Limb (tissue), 2 donors: ENCODE results near the gene ADAMTS20.
"Not testable (repeated sequence)": the region's sequence is repeated elsewhere in the genome, so short reads cannot be mapped to it uniquely, and the experiment has no call there.

ENCODE experiments used
- DNase-seq, 2 donors: peaks; one replicate each; pipeline ENCODE4 v3.0.0-alpha.2; 2016; ENCODE audit errors: extremely low spot score in 2 of 2

The ADAMTS20 gene

GRCh38 chr12:43551971-43552559 lies at the start of gene ADAMTS20:
TSS of gene ADAMTS20 (minus strand) at chr12:43552203. CDS start at chr12:43551921, 282 bp downstream.
- DNase-seq, result peak; percentile 44 to 84

GRCh38 chr12:43599708-43600107 lies 47.7 kb upstream of the ADAMTS20 start:
- DNase-seq, result no peak

- no peak for DNase-seq
These were observed 47.1 kb upstream of the ADAMTS20 start for GRCh38 chr12:43599066-43599465.

GRCh38 chr12:43590307-43590706 lies 38.3 kb upstream of the ADAMTS20 start:
- DNase-seq, result no peak

- DNase-seq, result no peak
These were observed 34.7 kb upstream of the ADAMTS20 start for GRCh38 chr12:43586646-43587245.

- no peak for DNase-seq
These were observed 33.7 kb upstream of the ADAMTS20 start for GRCh38 chr12:43585676-43586075.

GRCh38 chr12:43580601-43581000 lies 28.6 kb upstream of the ADAMTS20 start:
- no peak for DNase-seq

GRCh38 chr12:43579206-43579605 lies 27.2 kb upstream of the ADAMTS20 start:
- peak in 1 of 2 donors; percentile 27 for DNase-seq

- DNase-seq, result no peak
These were observed 26.8 kb upstream of the ADAMTS20 start for GRCh38 chr12:43578782-43579181.

- DNase-seq, result no peak
These were observed 25.4 kb upstream of the ADAMTS20 start for GRCh38 chr12:43577381-43577780.

GRCh38 chr12:43576162-43576561 lies 24.2 kb upstream of the ADAMTS20 start:
- no peak for DNase-seq

- no peak for DNase-seq
These were observed 19.9 kb upstream of the ADAMTS20 start for GRCh38 chr12:43571885-43572284.

GRCh38 chr12:43556057-43556456 lies 4.1 kb upstream of the ADAMTS20 start:
- no peak for DNase-seq

- DNase-seq, result peak in 1 of 2 donors; percentile 52
These were observed 578 bp downstream of the ADAMTS20 start for GRCh38 chr12:43551279-43551970.

GRCh38 chr12:43550831-43551271 lies 1.2 kb downstream of the ADAMTS20 start:
- peak in 1 of 2 donors; percentile 39 for DNase-seq

- no peak for DNase-seq
These were observed 7.3 kb downstream of the ADAMTS20 start for GRCh38 chr12:43544703-43545102.

GRCh38 chr12:43540470-43540869 lies 11.5 kb downstream of the ADAMTS20 start:
- no peak for DNase-seq

- not testable (repeated sequence) for DNase-seq
These were observed 14.3 kb downstream of the ADAMTS20 start for GRCh38 chr12:43537675-43538074.

GRCh38 chr12:43516045-43516444 lies 36.0 kb downstream of the ADAMTS20 start:
- DNase-seq, result no peak

- DNase-seq, result peak in 1 of 2 donors; percentile 34
These were observed 50.3 kb downstream of the ADAMTS20 start for GRCh38 chr12:43501703-43502102.

- no peak for DNase-seq
These were observed 58.7 kb downstream of the ADAMTS20 start for GRCh38 chr12:43493261-43493797.

- no peak for DNase-seq
These were observed 69.5 kb downstream of the ADAMTS20 start for GRCh38 chr12:43482311-43483085.
